Measurements from ENCODE around the gene PIGW. TPM values are rescaled to one million over a fixed set of nuclear protein-coding genes. Genes with fewer than 3 reads are reported as not detected.

PIGW gene
- total RNA-seq, 4 donors from 2014 or later: 3.0 to 6.9 (median 4.7) TPM

GRCh38 chr17:36527621-36528250, 7.1 kb upstream of the PIGW start:
- ATAC-seq: no peak
- Histone ChIP-seq H3K36me3 (peaks cover 0 to 63% of the 10 kb centered on the region in 2 donors), H3K4me3 (no peak overlapping the region), H3K4me1 (peaks cover 0 to 9% of the 10 kb centered on the region in 2 donors), H3K27ac (no peak overlapping the region), H3K9me3 (no peaks in the 10 kb centered on the region), H3K27me3 (no peaks in the 10 kb centered on the region)
- in situ Hi-C loops (cut with MboI; ENCODE audit: low sequenced_read_pairs in 4 of 4): loop anchor here in 1 of 4 donors (25.0 kb wide), 2 partner anchors 940 to 1085 kb away; partner anchors contain the start of genes AP2B1, PEX12 and SYNRG
- TF ChIP-seq POLR2A (IDR thresholded peaks at IDR 0.05) (no peak), CTCF (IDR thresholded peaks at IDR 0.05 in 4 of 5, conservative IDR thresholded peaks at IDR 0.05 in 1 of 5) (no peak)
- no peak for DNase-seq
- intact Hi-C loops (cut with DNase I; ENCODE audit: low total_unique reads): no loop called here

- H3K36me3 ChIP-seq: peaks cover 0 to 69% of the 10 kb centered on the region in 2 donors
- no peaks in the 10 kb centered on the region for H3K27me3 ChIP-seq
- TF ChIP-seq POLR2A (IDR thresholded peaks at IDR 0.05): no peak
- TF ChIP-seq CTCF (IDR thresholded peaks at IDR 0.05 in 4 of 5, conservative IDR thresholded peaks at IDR 0.05 in 1 of 5): no peak
- DNase-seq (no peak), ATAC-seq (no peak)
- no peaks in the 10 kb centered on the region for H3K9me3 ChIP-seq
- in situ Hi-C loops (cut with MboI; ENCODE audit: low sequenced_read_pairs in 4 of 4) (loop anchor here in 1 of 4 donors (25.0 kb wide), 2 partner anchors 942 to 1083 kb away; partner anchors contain the start of genes AP2B1, PEX12 and SYNRG), intact Hi-C loops (cut with DNase I; ENCODE audit: low total_unique reads) (no loop called here)
- no peak overlapping the region for H3K27ac ChIP-seq
- H3K4me1 ChIP-seq: peaks cover 8 to 13% of the 10 kb centered on the region in 2 donors
- no peak overlapping the region for H3K4me3 ChIP-seq
These were observed 5.7 kb upstream of the PIGW start for GRCh38 chr17:36529121-36529520.

- ATAC-seq: no peak
- Histone ChIP-seq H3K4me3 (no peak overlapping the region), H3K36me3 (peaks cover 0 to 47% of the 10 kb centered on the region in 2 donors), H3K27ac (no peak overlapping the region), H3K4me1 (peaks cover 19 to 20% of the 10 kb centered on the region in 2 donors), H3K27me3 (no peaks in the 10 kb centered on the region), H3K9me3 (no peaks in the 10 kb centered on the region)
- in situ Hi-C loops (cut with MboI; ENCODE audit: low sequenced_read_pairs in 4 of 4): loop anchor here in 1 of 4 donors (10.0 to 25.0 kb wide), 3 partner anchors 62 to 1080 kb away; partner anchors contain the start of genes AP2B1, DHRS11, PEX12 and SYNRG
- DNase-seq: no peak
- TF ChIP-seq CTCF (IDR thresholded peaks at IDR 0.05 in 4 of 5, conservative IDR thresholded peaks at IDR 0.05 in 1 of 5) (no peak), POLR2A (IDR thresholded peaks at IDR 0.05) (no peak)
- intact Hi-C loops (cut with DNase I; ENCODE audit: low total_unique reads): loop anchor here (5.0 to 10.0 kb wide), 2 partner anchors 415 to 1388 kb away; partner anchors contain the start of genes AATF, NLE1 and UNC45B
These were observed 2.3 kb upstream of the PIGW start for GRCh38 chr17:36532435-36532975.

GRCh38 chr17:36533935-36534839, 600 bp upstream of the PIGW start:
- ATAC-seq: peak; percentile 18 to 42
- in situ Hi-C loops (cut with MboI; ENCODE audit: low sequenced_read_pairs in 4 of 4): loop anchor here in 1 of 4 donors (10.0 to 25.0 kb wide), 3 partner anchors 61 to 1078 kb away; partner anchors contain the start of genes AP2B1, DHRS11, PEX12 and SYNRG
- H3K27me3 ChIP-seq: no peaks in the 10 kb centered on the region
- H3K4me3 ChIP-seq: peak overlapping the region; percentile 70 to 98 (median 92)
- TF ChIP-seq POLR2A (IDR thresholded peaks at IDR 0.05): no peak
- TF ChIP-seq CTCF (IDR thresholded peaks at IDR 0.05 in 4 of 5, conservative IDR thresholded peaks at IDR 0.05 in 1 of 5): peak; percentile 26 to 63 (median 61)
- H3K9me3 ChIP-seq: no peaks in the 10 kb centered on the region
- H3K4me1 ChIP-seq: peaks cover 13 to 19% of the 10 kb centered on the region in 2 donors
- H3K36me3 ChIP-seq: peaks cover 0 to 45% of the 10 kb centered on the region in 2 donors
- H3K27ac ChIP-seq: peak overlapping the region; percentile 91 to 100 (median 99)
- intact Hi-C loops (cut with DNase I; ENCODE audit: low total_unique reads): loop anchor here (1.0 to 10.0 kb wide), 3 partner anchors 48 to 1389 kb away; partner anchors contain the start of genes AATF, NLE1, UNC45B and ZNHIT3
- peak; percentile 32 to 75 for DNase-seq

Data from gastrocnemius medialis (tissue), 4 donors.